Neural progenitor cell (in vitro differentiated cells): ENCODE data around the gene APIP. TPM values are rescaled to one million over a fixed set of nuclear protein-coding genes. Genes with fewer than 3 reads are reported as not detected.

Experiments
- DNase-seq: peaks from one replicate; pipeline ENCODE4 v3.0.0-alpha.2; 2016; ENCODE audit warnings: low spot score
- H2AFZ ChIP-seq: fragments of 200-600 bp; sonication (generic); replicated peaks from 2 replicates; pipeline ENCODE4 v1.6.1; 2016; ENCODE audit warnings: antibody characterized with exemption
- H3F3A ChIP-seq: fragments of 200-600 bp; sonication (generic); 2 replicates; pipeline ENCODE4 v1.6.1; 2016; ENCODE audit warnings: antibody characterized with exemption, low read depth
- H3K27ac ChIP-seq: fragments of 200-600 bp; sonication (generic); 2 replicates; pipeline ENCODE4 v1.5.1; 2016; ENCODE audit warnings: mild to moderate bottlenecking
- H3K27me3 ChIP-seq: fragments of 200-600 bp; sonication (generic); 2 replicates; pipeline ENCODE4 v1.6.1; 2016; ENCODE audit warnings: mild to moderate bottlenecking, moderate library complexity
- H3K36me3 ChIP-seq: fragments of 200-600 bp; sonication (generic); 2 replicates; pipeline ENCODE4 v1.5.1; 2016
- H3K4me1 ChIP-seq: fragments of 200-600 bp; sonication (generic); 2 replicates; pipeline ENCODE4 v1.6.1; 2016; ENCODE audit warnings: mixed run types
- H3K4me2 ChIP-seq: fragments of 200-600 bp; sonication (generic); 2 replicates; pipeline ENCODE4 v1.6.1; 2016
- H3K4me3 ChIP-seq: fragments of 200-600 bp; sonication (generic); 2 replicates; pipeline ENCODE4 v1.5.1; 2016
- H3K79me2 ChIP-seq: fragments of 200-600 bp; sonication (generic); 2 replicates; pipeline ENCODE4 v1.6.1; 2016; ENCODE audit warnings: low read depth
- H3K9ac ChIP-seq: fragments of 200-600 bp; sonication (generic); 2 replicates; pipeline ENCODE4 v1.6.1; 2016
- H3K9me3 ChIP-seq: fragments of 200-600 bp; sonication (generic); 2 replicates; pipeline ENCODE4 v1.5.1; 2016; ENCODE audit warnings: low read depth
- H4K20me1 ChIP-seq: fragments of 200-600 bp; sonication (generic); 2 replicates; pipeline ENCODE4 v1.6.1; 2016; ENCODE audit warnings: low read depth
- H3K27ac Mint-ChIP-seq: 3 replicates; pipeline ENCODE4 v1.8.0; 2021; ENCODE audit warnings: mixed read lengths
- H3K27me3 Mint-ChIP-seq: 2 replicates; pipeline ENCODE4 v1.8.0; 2022; ENCODE audit warnings: low read depth, mild to moderate bottlenecking, inconsistent platforms, moderate library complexity, mixed read lengths; ENCODE audit not compliant: insufficient read depth
- H3K36me3 Mint-ChIP-seq: 3 replicates; pipeline ENCODE4 v1.8.0; 2021; ENCODE audit warnings: mixed read lengths
- H3K4me1 Mint-ChIP-seq: 3 replicates; pipeline ENCODE4 v1.8.0; 2021; ENCODE audit warnings: mixed read lengths
- H3K4me3 Mint-ChIP-seq: 3 replicates; pipeline ENCODE4 v1.8.0; 2021; ENCODE audit warnings: mild to moderate bottlenecking, moderate library complexity, mixed read lengths
- H3K9me3 Mint-ChIP-seq: 3 replicates; pipeline ENCODE4 v1.8.0; 2020; ENCODE audit warnings: mixed read lengths
- EZH2 ChIP-seq: fragments of 200-600 bp; sonication (generic); IDR thresholded peaks from 2 replicates; pipeline ENCODE4 v1.6.1; 2017; ENCODE audit warnings: antibody characterized with exemption, mild to moderate bottlenecking, moderate library complexity
- EZH2phosphoT487 ChIP-seq: fragments of 200-600 bp; sonication (generic); IDR thresholded peaks from 2 replicates; pipeline ENCODE4 v1.6.1; 2017; ENCODE audit warnings: antibody characterized with exemption
- total RNA-seq: library from RNA; depleted of rRNA; stranded (reverse); fragments of >200 nt; gene quantifications from 2 replicates; pipeline ENCODE4 v1.2.3, GENCODE V29; 2015; ENCODE audit warnings: low replicate concordance
- TF ChIP-seq, protein P1 (sequence below): fragments of 200-600 bp; sonication (generic); IDR thresholded peaks from 2 replicates; pipeline ENCODE4 v1.5.1; 2017; ENCODE audit warnings: antibody characterized with exemption, mild to moderate bottlenecking

Gene APIP
- total RNA-seq, 1 donor from 2014 or later, result 28.7 TPM

DNA sequence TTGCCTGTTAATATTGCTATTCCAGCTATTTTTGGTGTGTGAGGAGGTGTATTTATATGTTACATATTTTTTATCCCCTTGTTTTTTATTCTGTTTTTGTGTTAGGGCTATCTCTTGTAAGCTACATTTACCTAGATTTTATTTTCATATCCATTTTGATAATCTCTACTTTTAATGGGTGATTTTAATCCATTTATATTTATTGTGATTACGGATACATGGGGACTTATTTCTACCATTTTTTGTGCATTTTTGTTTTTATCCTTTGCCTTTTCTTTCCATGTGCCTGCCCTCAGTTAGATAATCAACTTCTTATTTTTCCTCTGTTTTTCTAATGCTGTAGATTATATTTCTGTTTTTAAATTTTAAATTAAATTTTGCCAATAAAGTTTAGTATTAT lies 28.5 kb upstream of the APIP start:
- no peak for TF ChIP-seq EZH2phosphoT487
- TF ChIP-seq, protein P1, sequence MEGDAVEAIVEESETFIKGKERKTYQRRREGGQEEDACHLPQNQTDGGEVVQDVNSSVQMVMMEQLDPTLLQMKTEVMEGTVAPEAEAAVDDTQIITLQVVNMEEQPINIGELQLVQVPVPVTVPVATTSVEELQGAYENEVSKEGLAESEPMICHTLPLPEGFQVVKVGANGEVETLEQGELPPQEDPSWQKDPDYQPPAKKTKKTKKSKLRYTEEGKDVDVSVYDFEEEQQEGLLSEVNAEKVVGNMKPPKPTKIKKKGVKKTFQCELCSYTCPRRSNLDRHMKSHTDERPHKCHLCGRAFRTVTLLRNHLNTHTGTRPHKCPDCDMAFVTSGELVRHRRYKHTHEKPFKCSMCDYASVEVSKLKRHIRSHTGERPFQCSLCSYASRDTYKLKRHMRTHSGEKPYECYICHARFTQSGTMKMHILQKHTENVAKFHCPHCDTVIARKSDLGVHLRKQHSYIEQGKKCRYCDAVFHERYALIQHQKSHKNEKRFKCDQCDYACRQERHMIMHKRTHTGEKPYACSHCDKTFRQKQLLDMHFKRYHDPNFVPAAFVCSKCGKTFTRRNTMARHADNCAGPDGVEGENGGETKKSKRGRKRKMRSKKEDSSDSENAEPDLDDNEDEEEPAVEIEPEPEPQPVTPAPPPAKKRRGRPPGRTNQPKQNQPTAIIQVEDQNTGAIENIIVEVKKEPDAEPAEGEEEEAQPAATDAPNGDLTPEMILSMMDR, result no peak
- no peak for TF ChIP-seq EZH2
- no peaks in the 10 kb centered on the region for H3K4me1 Mint-ChIP-seq
- Histone ChIP-seq H3K79me2 (peaks cover 12% of the 10 kb centered on the region), H4K20me1 (no peaks in the 10 kb centered on the region), H3K27me3 (no peaks in the 10 kb centered on the region), H3K9ac (no peak overlapping the region), H2AFZ (no peak overlapping the region), H3K4me1 (no peaks in the 10 kb centered on the region), H3K27ac (no peak overlapping the region), H3K36me3 (peaks cover 3% of the 10 kb centered on the region), H3K4me3 (no peak overlapping the region), H3K4me2 (no peak overlapping the region), H3F3A (no peaks in the 10 kb centered on the region), H3K9me3 (no peaks in the 10 kb centered on the region)
- H3K27me3 Mint-ChIP-seq, result no peaks in the 10 kb centered on the region
- peaks cover 25% of the 10 kb centered on the region for H3K36me3 Mint-ChIP-seq
- peaks cover 7% of the 10 kb centered on the region for H3K9me3 Mint-ChIP-seq
- H3K27ac Mint-ChIP-seq, result no peak overlapping the region
- no peak for DNase-seq
- H3K4me3 Mint-ChIP-seq, result no peak overlapping the region

DNA sequence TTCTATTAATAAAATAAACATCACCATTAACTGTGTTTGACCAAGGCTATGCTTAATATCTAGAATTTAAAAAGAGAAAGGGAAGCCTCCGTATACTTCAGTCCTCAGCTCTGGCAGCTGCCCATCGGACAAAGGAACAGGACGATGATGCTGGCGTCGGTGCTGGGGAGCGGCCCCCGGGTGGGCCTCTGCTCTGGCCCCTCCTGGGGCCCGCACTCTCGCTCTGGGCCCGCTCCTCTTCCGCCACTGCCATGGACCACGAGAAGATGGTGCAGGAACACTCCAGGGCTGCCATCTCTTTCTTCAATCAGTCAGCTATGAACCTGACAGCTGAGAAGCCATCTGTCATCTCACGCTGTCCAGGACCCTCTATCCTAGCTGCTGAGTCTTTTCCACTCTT lies 25.5 kb upstream of the APIP start:
- Histone ChIP-seq H3F3A (no peaks in the 10 kb centered on the region), H3K4me1 (no peaks in the 10 kb centered on the region), H3K27ac (no peak overlapping the region), H3K27me3 (no peaks in the 10 kb centered on the region), H3K4me3 (no peak overlapping the region), H3K79me2 (peaks cover 12% of the 10 kb centered on the region), H3K4me2 (no peak overlapping the region), H3K9ac (no peak overlapping the region), H4K20me1 (peaks cover 5% of the 10 kb centered on the region), H3K9me3 (no peaks in the 10 kb centered on the region), H2AFZ (no peak overlapping the region), H3K36me3 (no peaks in the 10 kb centered on the region)
- H3K9me3 Mint-ChIP-seq, result peaks cover 7% of the 10 kb centered on the region
- no peaks in the 10 kb centered on the region for H3K27me3 Mint-ChIP-seq
- no peak for DNase-seq
- no peak for TF ChIP-seq EZH2
- no peak overlapping the region for H3K4me3 Mint-ChIP-seq
- no peaks in the 10 kb centered on the region for H3K4me1 Mint-ChIP-seq
- H3K36me3 Mint-ChIP-seq, result peaks cover 28% of the 10 kb centered on the region
- H3K27ac Mint-ChIP-seq, result no peak overlapping the region

DNA sequence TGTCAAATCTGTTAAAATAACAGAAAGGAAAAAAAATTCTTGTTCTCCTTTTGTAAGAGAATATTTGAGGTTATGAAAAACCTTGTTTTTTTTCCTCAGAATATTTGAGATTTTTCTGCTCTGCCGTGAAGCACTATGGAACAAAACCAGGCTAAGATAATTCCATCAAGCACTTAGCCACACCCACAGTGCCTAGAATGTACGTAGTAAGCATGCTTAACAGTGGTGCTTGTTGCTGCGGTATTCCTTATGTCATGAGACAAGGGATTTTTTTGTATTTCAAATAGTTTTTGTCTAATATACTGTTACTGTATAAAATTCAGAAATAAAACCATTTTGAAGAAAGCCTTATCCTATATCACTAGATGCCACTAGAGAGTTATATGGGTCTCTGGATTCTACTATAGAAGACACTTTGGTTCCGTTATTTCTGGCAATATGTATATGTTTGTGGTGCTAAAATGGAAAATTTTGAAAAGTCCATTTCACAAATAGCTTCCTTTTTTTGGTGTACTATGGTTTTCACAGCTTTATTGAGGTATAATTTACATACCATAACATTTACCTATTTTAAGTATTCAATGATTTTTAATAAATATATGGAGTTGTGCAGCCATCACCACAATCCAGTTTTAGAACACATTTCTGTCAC lies 24.0 kb upstream of the APIP start:
- Mint-ChIP-seq H3K9me3 (peaks cover 7% of the 10 kb centered on the region), H3K4me1 (no peaks in the 10 kb centered on the region), H3K27ac (no peak overlapping the region), H3K4me3 (no peak overlapping the region), H3K36me3 (peaks cover 34% of the 10 kb centered on the region), H3K27me3 (no peaks in the 10 kb centered on the region)
- no peak overlapping the region for H3K4me2 ChIP-seq
- peaks cover 5% of the 10 kb centered on the region for H4K20me1 ChIP-seq
- no peak overlapping the region for H2AFZ ChIP-seq
- no peak overlapping the region for H3K27ac ChIP-seq
- no peaks in the 10 kb centered on the region for H3K9me3 ChIP-seq
- no peak overlapping the region for H3K4me3 ChIP-seq
- TF ChIP-seq EZH2 (no peak), EZH2phosphoT487 (no peak)
- TF ChIP-seq, protein P1, result no peak
- H3K27me3 ChIP-seq, result no peaks in the 10 kb centered on the region
- peaks cover 5% of the 10 kb centered on the region for H3K79me2 ChIP-seq
- no peaks in the 10 kb centered on the region for H3F3A ChIP-seq
- no peaks in the 10 kb centered on the region for H3K36me3 ChIP-seq
- no peak for DNase-seq
- no peak overlapping the region for H3K9ac ChIP-seq
- H3K4me1 ChIP-seq, result no peaks in the 10 kb centered on the region

DNA sequence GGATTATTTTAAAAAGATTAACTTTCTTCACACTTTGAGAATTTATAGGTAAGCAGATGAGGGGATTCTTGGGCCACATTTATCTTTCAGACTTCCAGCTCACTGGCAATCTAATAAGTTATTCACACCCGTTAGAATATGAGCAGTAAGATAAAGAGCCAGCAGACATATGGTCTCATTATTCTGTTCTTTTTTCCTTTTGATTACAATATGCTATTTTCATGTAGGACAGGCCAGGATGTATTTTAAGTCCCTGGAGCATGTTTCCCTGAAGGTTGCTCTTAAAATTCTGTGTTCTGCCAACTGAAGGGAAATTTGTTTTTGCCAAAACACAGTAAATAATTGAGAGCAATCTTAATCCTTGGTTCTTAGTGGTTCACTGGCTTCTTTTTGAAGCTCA lies 22.4 kb upstream of the APIP start:
- no peaks in the 10 kb centered on the region for H3F3A ChIP-seq
- H3K9me3 ChIP-seq, result no peaks in the 10 kb centered on the region
- H3K27me3 ChIP-seq, result no peaks in the 10 kb centered on the region
- no peak overlapping the region for H3K4me3 ChIP-seq
- Mint-ChIP-seq H3K36me3 (peaks cover 32% of the 10 kb centered on the region), H3K4me3 (no peak overlapping the region), H3K27me3 (no peaks in the 10 kb centered on the region), H3K9me3 (peaks cover 3% of the 10 kb centered on the region), H3K4me1 (no peaks in the 10 kb centered on the region), H3K27ac (no peak overlapping the region)
- no peak for DNase-seq
- peaks cover 5% of the 10 kb centered on the region for H4K20me1 ChIP-seq
- no peak overlapping the region for H3K4me2 ChIP-seq
- TF ChIP-seq EZH2 (no peak), EZH2phosphoT487 (no peak)
- TF ChIP-seq, protein P1, result no peak
- H3K4me1 ChIP-seq, result no peaks in the 10 kb centered on the region
- no peak overlapping the region for H3K9ac ChIP-seq
- H3K79me2 ChIP-seq, result peaks cover 2% of the 10 kb centered on the region
- H3K36me3 ChIP-seq, result no peaks in the 10 kb centered on the region
- no peak overlapping the region for H2AFZ ChIP-seq
- no peak overlapping the region for H3K27ac ChIP-seq
